ENCODE data around the gene PTRH2.

Gene PTRH2

DNA sequence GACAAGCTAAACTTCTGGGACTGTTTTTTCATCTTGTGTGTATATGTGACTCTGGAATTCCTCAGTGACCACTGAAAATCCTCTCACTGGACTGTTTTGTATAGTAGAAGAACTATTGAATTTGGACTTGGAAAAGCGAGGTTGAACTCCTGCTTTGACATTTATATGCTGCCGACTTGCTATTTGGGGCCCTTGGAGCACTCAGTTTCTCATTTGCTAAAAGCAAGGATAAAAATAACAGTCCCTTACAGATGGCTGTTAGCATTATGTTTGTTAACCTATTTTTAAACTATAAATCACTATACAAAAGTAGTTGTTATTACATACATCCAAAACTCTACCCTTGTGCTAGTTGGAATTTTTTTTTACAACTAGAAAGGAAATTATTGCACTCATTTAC, 9.2 kb upstream of the PTRH2 start:
- DNase-seq = no peak

DNA sequence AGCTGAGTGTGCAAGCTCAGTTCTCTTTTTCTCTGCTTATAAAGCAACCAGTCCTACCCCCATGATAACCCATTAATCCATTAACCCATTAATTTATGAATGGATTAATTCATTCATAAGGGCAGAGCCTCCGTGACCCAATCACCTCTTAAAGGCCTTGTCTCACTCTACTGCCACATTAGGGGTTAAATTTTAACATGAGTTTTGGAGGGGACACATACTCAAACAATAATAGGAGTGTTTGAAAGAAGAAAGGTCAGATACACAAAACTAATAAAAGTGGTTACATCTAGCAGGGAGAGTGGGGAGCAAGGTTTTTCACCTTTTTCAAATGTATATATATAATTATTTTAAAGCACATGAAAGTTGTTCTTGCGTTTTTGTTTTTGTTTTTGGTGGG, 7.0 kb upstream of the PTRH2 start:
- DNase-seq = no peak

DNA sequence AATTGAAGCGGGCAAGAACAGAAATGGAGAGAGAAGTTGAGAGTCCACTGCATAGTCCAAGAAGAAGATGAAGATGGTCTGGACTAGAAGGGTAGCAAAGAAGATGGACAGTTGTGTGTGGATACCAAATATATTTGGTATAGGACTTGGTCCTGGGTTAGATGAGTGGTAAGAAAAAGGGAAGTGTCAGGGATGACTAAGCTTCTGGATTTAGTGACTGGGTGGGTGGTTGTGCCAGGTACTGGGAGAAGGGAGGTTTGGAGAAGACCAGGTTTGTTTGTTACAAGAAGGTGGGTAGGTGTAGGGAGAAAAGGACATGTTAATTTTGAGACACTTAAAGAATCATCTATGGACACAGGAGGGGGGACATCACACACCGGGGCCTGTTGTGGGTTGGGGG, 5.6 kb upstream of the PTRH2 start:
- DNase-seq = no peak

DNA sequence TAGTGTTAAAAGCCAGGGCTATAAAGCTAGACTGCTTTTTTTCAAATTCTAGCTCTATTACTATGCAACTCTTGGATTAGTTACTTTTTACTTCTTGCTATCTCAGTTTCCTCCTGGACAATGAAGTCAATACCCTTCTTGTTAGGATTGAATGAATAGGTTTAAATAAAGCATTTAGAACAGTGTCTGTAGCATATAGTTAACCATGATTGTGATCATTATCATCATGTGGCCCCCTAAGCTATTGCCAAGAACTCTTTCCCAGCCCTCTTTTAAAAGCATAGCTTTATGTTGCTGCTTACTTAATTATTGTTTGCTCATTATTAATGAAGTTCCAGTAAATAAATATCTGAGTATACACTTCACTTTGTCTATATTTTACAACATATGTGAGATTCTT, 4.7 kb upstream of the PTRH2 start:
- no peak for DNase-seq

DNA sequence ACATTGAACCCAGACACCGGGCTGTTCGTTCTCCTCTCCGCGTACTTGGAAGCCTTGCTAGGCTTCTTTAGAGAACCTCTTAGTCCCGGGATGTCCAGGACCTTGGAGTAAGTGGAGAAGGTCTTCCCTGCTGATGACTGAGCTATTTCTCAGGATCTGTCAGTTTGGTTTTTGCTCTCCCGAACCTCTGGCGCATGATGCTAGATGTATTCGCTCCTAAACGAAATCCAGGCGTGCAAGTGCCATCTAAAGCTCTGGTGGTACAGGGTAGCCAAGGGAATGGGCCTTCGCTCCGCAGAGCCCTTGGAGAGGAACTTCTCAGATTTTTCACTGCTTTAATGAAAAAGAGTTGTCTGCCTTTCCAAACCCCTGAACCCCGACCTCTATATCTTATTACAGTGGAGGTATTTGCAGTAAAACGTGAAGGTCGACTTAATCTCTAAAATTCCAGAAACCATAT, 771 bp upstream of the PTRH2 start:
- DNase-seq = no peak

DNA sequence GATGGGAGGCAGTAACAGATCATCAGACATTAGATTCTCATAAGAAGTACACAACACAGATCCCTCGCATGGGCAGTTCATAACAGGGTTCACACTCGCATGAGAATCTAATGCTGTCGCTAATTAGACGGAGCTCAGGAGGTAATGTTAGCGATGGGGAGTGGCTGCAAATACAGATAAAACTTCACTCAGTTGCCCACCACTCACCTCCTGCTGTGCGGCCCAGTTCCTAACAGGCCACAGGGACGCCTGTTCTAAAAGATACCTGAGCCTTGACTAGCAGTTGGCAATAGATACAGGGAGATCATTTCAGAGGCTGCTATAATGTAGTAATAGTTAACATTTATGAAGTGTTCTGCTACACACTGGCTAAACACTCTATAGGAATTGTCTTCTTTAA, 4.9 kb downstream of the PTRH2 start:
- no peak for DNase-seq

DNA sequence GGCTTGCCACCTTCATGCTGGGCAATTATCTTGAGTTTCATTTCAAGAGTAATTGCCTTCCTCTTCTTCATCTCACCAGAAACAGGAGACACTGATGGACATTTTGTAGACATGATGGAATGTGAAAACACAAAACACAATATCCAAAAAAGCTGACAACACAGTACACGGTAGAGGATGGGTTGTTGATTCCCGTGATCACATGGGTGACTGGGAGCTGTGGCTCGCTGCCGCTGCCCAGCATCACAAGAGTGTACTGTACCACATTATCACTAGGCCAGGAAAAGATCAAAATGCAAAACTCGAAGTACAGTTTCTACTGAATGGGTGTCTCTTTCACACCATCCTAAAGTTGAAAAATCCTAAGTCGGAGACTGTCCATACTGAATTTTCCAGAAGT, 7.4 kb downstream of the PTRH2 start:
- DNase-seq = no peak

DNA sequence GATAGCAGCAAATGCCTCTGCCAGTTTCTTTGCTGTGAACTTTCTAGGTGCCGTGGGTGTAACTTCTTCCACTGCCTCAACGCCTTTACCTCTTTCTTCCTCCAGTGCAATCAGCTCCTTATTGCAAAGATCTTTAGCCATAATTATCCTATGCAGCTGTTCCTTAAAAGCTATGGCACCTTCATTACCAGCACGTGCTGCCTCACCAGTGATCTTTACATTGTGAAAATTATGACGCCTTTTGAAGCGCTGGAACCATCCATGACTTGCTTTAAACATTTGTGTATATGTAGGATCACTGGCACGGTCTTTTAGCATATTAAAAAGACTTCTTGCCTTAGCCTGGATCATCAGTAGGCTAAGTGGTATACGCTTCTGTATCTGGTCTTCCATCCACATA, 8.0 kb downstream of the PTRH2 start:
- DNase-seq = no peak

DNA sequence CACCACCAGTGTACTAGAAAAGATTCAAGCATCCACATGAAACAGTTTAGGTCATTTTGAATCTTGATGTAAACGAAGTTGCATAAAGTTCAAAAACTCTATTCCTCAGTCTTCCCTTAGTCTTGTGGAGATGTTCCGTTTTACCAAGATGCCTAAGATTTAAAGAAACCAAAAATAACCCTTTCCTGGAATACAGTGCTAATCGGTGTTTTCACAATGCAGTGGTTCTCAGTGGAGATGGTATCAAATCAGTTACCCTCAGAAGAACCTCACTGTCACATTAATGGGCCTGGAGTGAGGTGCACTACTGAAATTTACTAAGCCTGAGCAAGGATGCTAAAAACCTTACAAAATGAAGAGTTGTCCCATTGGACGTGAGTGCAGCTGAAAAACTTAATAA, 9.1 kb downstream of the PTRH2 start:
- no peak for DNase-seq

DNA sequence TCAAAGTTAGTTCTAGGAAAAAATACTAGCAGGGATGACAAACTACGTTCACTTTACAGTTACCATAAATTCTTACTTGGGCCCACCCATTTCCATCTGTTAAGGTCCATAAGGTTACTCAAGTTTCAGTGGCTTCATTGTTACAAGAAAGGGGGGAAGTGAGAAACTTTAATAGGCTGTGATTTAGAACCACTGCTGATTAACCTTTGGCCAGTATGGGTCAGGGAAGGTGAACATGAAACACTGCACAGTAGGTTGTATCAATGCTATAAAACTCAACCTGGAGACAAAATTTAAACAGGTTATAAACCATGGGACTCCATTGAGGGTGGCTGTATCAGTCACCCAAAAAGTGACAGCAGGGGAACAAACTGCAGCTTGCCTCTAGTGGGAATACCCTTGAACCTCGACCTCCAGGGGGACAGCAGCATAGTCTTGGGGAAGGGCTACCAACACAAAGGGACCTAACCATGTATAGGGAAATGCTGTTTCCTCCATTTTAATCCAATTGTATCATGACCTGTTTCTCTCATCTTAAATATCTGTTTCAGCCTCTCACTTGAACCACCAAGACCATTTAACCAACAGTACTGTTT, 10.4 kb downstream of the PTRH2 start:
- DNase-seq = no peak

DNA sequence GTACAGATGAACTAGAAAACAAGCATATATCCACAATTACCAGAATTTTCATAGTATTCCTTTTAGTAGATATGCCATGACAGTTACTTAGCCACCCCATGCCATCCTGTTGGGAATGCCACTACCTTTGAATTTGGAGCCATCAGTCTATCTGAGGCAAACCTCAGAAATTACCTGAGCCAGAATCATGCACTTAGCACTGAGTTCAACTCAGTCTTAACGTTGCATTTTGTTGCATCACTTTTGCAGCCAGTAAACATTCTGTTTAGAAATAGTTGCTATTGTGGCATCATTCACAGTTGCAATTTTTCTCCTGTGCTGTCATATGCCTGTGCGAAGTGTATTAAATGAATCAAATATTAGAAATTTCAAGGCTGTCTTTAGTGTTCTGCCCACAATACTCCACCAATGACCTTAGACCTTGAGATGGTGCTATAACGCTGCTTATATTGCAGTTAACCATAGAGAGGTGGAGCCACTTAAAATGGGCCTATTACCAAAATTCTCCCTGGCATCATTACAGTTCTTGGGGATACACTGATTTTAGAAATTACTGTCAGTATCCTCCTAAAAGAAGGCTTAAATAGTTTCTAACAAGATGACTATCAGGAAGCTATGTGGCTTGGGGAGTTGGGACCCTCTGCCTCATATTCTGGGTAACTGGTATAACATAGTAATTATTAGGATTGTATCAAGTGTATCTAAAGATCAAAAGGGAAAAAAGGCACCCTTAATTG, 11.1 kb downstream of the PTRH2 start:
- no peak for DNase-seq

DNA sequence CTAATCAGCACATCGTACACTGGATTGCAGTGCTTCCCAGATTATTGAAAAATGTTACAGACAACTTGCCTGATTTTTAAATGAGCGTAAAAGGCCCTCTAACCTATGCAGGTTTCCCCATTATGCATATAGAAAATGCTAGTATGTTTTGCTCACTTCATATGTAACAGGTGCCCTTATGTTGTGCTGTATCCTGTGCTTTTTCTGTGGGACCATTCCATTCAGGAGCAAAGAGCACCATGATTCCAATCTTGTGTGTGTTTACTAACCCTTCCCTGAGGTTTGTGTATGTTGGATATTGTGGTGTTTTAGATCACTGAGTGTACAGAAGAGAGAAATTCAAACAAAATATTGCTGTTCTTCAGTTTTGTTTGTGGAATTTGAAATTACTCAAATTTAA, 12.9 kb downstream of the PTRH2 start:
- no peak for DNase-seq

DNA sequence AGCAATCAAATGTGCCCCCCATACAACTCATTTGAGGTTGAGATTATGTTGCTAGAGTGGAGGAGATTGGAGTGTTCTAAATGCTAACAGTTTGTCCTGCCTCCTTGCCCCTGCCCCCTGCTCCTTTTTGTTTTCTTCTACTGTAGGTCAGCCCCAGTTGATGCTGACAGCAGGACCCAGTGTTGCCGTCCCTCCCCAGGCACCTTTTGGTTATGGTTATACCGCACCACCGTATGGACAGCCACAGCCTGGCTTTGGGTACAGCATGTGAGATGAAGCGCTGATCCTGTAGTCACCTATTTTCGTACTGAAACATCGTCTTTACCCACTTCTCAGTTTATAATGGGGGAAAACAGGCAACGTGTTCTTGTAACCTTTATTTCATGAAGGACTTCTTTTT, 13.6 kb downstream of the PTRH2 start:
- no peak for DNase-seq

DNA sequence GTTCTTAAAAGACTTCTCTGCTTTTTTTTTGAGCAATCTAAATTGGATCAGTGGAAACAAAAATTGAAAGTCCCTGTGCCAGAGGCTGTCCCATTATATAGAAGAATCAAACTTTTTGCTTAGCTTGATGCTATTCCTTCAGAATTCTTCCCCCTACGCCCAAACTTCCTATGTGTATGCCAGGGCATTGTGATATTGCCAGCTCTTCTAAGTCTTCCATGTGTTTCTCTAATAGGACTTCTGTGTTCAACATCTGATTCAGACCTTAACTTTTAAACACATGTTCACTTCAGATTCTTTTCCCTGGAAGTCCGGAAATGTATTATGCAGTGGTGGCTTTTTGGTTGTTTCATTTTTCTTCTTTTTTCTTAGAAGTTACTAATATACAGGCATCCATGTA, 18.7 kb downstream of the PTRH2 start:
- no peak for DNase-seq

DNA sequence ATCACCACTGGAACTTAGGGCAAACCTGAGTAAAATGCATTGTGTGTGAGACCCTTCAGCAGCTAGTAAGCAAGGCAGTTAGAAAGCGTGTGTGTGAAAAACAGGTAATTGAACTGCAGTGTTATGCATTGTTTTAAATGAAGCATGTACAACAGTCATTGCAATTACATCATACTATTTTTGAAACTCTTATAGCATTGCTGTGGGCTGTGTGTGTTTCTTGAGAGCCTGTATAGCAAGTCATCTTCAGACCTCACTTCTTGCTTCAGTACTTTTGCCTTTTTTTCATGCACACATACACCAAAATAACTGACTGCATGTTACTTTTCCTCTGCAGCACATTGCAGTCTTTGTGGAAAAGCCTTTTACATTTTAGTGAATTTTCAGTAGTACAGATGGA, 19.2 kb downstream of the PTRH2 start:
- no peak for DNase-seq

DNA sequence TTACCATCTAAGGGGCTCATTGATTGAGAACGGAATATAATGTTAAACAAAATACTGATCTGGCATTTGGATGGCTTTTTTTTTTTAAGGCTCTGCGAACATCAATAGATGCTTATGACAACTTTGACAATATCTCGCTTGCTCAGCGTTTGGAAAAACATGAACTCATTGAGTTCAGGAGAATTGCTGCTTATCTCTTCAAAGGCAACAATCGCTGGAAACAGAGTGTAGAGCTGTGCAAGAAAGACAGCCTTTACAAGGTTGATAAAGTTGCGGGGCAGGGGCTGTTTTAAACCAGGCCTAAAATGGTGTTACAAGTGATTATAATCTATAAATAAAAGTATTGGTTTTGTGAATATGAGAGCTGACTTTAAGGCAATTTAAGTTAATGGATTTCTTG, 22.3 kb downstream of the PTRH2 start:
- DNase-seq = no peak

DNA sequence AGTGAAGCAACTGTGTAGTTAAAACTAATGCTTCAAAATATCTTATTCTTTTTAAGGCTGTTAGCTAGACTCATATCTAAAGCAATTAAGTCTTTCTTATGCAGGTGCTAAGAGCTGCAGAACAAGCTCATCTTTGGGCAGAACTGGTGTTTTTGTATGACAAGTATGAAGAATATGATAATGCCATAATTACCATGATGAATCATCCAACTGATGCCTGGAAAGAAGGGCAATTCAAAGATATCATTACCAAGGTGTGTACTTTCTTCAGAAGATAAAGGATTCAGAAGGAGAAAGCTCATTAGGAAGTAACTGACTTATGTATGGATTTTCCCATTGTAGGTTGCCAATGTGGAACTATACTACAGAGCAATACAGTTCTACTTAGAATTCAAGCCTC, 23.9 kb downstream of the PTRH2 start:
- DNase-seq = no peak

DNA sequence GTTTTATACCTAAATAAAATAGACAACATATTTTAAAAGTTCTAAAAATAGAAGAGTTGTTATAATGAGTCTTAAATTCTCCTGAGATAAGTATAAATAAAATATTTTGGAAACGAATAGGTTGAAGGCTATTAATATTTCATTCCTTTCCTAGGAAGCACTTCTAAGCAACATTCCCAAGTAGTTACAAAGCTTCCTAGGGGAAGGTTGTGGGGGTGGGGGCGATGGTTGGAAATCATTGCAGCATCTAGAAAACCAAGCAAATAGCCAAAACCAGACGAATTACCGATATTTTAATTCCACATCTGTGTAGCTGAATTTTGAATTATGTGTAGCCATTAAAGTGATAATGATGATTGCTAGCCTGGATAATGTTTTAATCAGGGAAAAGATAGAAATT, 26.9 kb downstream of the PTRH2 start:
- no peak for DNase-seq

DNA sequence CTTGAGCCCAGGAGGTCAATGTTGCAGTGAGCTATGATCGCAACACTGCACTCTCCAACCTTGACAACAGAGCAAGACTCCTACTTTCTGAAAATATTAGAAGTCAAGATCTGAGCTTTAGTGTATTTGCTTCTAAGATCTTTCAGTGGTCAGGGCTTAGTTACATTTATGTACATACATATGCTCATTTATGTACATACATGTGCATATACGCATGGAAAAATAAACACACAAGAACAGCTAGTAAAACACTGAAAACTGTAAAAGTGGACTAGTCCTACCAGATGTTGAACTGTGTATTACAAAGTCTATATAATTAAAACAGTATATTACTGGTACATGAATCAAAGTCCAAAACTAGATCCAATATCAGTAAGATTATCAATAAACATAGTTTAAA, 28.3 kb downstream of the PTRH2 start:
- DNase-seq = no peak

DNA sequence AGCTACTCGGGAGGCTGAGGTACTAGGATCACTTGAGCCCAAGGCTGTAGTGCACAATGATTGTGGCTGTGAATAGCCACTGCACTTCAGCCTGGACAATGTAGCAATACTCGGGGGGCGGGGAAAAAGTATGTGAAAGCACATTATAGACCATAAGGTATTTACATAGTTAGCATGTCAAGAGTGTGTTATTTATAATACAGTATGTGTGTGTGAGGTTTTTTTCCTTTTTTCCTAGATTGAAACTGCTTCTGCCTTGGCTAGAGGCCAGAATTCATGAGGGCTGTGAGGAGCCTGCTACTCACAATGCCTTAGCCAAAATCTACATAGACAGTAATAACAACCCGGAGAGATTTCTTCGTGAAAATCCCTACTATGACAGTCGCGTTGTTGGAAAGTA, 30.5 kb downstream of the PTRH2 start:
- no peak for DNase-seq

DNA sequence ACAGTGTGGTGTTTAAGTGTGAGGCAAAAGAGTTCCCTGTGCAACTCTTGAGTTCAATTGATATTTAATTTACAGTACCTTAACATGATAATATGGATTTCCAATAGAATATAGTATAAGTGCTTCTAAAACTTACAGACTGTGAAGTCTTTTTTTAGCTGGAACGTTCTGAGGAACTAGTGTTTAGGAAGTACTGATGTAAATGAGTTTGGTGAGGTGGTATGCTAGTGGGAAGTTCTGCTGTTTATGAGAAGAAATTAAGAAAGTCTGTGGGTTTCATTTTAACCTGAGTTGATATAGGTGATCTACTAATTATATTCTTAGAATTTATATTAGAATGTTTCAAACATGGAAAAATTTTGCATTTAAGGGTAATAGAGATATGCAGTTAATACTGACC, 32.0 kb downstream of the PTRH2 start:
- DNase-seq = no peak

DNA sequence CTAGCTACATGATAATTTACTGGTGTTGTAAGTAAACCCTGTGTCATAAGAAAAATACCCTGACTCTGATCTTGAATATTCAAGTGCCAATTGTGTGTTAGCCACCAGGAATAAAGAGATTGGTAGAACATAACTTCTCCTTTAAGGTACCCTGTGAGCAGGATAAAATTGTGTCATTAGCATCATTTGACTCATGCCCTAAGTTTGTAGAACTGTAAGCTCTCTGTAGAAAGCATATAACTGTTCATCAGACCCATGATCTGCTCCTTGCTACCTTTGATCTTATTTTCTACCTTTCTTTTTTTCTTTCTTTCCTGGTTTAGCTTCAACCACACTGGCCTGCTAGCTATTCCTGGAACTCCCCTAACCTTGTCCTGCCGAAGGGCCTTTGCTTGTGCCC, 35.8 kb downstream of the PTRH2 start:
- DNase-seq = no peak

DNA sequence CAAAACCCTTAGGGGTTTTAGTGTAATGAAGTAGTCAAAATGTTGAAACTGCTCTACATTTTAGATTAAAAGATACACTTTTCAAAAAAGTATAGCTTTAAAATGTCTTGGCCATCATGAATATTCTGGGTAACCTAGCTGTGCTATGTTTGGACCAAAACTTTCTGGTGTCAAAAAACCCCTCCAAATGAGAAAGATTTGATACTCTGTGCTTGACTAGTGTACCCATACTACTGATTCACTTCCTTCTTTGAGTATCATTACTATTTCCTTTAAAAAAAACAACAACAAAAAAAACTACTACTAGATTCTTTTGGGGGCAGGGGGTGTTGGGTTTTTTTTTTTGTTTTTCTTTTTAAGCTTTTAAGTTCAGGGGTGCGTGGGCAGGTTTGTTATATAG, 37.3 kb downstream of the PTRH2 start:
- no peak for DNase-seq

DNA sequence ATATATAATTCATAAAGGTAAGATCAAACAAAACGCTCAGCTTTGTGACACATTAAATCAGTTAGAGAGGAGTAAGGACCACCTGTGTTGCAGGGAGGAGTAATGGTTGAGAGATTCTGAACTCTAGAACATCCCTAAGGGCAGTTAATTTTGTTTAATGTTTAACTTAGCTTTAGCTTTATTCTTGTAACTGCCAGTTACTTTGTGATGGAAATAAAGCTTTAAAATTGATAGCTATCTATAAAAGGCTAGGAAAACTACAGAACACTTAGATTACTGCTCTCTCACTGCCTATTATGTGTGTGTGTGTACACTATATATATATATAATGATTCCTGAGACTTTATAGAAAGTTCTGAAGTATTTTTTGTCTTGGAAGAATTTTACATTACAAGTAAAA, 37.8 kb downstream of the PTRH2 start:
- no peak for DNase-seq

DNA sequence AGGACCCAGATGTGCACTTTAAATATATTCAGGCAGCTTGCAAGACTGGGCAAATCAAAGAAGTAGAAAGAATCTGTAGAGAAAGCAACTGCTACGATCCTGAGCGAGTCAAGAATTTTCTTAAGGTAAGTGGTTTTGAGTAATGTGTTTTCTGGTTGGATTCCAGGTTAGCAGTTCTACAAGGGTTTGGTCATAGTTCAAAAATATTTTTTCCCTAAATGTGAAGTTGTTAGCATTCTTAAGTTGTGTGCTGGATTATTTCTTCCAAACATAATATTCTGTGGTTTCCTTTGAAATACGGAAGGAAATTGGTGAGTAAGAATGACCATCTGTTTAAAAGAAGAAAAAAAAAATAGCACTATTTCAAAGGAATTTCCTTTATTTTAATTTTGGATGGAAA, 38.4 kb downstream of the PTRH2 start:
- DNase-seq = no peak
